ENCODE data around the gene USP20.

The USP20 gene

GRCh38 chr9:129894120-129894823, 59.0 kb downstream of the USP20 start:
- DNase-seq = no peak

DNA sequence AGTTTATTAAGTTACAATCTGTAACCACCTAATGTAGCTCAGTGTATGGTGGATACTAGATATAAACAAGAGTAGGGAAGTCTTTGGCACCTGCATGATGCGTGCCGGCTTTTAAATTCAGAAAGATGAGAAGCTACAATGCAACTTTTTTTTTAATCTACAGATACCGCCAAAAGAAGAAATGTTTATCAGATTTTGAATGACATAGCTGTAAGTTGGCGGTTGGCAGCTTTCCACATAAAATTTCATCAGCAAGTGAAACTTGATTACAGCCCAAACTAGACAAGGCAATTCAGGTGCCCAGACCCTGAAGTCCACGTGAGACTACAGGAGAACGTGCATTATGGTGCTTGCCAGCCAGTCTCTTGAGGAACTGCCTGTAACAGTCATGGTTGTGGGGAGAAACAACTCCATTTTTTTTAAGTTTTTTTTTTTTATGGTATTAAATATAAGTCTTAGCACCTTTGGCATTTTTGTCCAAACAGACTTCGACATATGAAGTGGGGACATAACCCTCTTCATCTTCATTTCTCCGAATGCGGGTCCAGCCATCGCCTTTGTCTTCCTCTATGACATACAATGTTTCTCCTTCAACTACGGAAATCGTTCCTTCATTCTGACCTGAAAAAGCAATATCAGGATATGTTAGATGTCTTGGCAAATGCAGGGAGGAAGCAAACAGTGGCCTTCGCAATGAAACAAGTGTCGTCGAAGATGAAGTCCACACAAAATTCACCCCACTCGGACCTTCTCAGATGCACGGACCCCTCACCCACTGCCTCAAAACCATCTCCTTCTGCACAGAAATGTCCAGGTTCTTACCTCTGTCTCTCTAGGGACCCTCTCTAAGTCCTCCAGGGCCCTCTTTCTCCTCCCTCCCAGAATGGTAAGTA, 60.4 kb downstream of the USP20 start:
- DNase-seq = peak; percentile 42

GRCh38 chr9:129897263-129897662, 62.0 kb downstream of the USP20 start:
- no peak for DNase-seq

- DNase-seq = no peak
These were observed 62.9 kb downstream of the USP20 start for GRCh38 chr9:129898185-129898584.

GRCh38 chr9:129899620-129900019, 64.4 kb downstream of the USP20 start:
- no peak for DNase-seq

GRCh38 chr9:129900263-129901027, 65.2 kb downstream of the USP20 start:
- DNase-seq = no peak

GRCh38 chr9:129901993-129902739, 66.9 kb downstream of the USP20 start:
- no peak for DNase-seq

DNA sequence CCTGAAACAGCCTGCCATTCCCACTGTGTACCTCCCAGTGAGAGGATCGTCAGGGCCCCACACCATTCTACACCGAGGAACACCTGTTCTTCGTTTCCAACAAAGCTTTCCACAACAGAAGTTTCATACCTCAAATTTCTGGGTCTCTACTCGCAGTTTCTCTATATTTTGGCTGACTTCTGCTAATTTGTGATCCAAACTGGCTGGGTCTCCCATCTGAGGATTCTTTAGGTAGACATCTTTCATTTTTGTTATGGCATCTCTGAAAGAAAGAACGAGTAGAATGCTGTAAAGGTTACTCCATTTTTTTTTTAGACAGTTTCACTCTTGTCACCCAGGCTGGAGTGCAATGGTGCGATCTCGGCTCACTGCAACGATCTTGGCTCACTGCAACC, 67.5 kb downstream of the USP20 start:
- DNase-seq = no peak

DNA sequence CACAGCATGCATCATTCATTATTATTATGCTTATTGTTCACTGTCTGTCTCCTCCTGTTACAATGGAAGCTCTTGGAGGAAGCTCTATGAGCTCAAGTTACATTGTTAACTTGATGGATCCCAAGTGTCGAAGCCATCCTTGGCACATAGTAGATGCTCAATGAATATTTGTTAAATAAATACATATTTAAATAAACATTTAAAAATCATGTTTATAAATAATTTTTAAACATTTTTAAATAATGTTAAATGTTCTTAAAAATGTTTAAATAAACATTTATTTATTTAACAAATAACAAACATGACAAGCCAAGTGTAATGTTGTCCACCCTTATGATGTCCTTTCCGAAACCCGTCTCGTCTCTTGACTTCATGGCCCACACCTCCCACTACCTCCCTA, 69.5 kb downstream of the USP20 start:
- DNase-seq = no peak

- no peak for DNase-seq
These were observed 71.0 kb downstream of the USP20 start for GRCh38 chr9:129906298-129906697.

- DNase-seq = no peak
These were observed 71.9 kb downstream of the USP20 start for GRCh38 chr9:129907201-129907600.

GRCh38 chr9:129908906-129909305, 73.6 kb downstream of the USP20 start:
- no peak for DNase-seq

GRCh38 chr9:129909851-129910250, 74.6 kb downstream of the USP20 start:
- DNase-seq = no peak

DNA sequence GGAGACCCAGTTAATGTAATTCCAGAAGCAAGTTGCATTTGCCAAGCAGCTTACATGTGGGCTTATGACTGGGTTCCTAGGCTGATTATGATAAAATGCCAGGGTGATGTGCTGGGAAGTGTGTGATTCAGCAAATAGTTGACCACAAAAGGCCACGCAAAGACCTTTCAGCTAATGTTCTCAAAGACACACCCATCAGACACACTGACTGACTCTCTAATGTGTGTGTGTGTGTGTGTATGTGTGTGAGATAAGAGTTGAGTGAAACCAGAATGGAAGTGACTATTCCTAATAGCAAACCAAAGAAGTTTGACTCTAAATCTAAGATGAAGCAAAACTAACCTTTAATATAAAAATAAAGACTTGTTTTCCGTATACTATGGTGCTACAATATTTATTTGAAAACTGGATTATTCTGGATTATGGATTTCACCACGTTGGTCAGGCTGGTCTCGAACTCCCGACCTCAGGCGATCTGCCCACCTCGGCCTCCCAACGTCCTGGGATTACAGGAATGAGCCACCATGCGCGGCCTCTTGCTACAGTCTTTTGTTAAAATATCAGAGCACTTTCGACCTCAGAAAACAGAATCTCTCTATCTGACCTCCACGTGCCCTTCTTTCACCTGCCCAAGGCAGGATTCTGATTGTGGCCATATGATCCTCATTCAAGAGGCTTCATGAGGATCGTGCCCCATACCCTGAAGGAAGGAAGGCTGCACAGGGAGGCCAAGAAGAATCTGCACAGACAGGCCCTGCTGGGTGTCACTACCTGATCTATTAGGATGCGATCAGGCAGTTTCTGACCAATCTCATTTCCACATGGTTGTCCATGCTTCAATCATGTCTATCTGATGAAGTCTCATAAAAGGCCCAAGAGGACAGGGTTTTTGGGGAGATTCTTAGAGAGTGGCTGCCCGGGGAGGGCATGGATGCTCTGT, 75.6 kb downstream of the USP20 start:
- DNase-seq = no peak

DNA sequence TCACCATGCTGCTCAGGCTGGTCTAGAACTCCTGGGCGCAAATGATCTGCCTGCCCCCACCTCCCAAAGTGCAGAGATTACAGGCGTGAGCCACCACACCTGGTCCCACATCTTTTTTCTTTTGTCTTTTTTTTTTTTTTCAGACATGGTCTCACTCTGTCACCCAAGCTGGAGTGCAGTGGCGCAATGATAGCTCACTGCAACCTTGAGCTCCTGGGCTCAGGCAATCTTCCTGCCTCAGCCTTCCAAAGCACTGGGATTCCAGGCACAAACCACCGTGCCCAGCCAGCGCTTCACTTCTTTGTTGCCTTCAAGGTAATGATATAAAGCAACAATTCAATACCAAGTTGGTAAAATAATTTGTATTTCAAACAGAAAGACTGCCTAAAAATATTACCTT, 78.8 kb downstream of the USP20 start:
- DNase-seq = no peak

DNA sequence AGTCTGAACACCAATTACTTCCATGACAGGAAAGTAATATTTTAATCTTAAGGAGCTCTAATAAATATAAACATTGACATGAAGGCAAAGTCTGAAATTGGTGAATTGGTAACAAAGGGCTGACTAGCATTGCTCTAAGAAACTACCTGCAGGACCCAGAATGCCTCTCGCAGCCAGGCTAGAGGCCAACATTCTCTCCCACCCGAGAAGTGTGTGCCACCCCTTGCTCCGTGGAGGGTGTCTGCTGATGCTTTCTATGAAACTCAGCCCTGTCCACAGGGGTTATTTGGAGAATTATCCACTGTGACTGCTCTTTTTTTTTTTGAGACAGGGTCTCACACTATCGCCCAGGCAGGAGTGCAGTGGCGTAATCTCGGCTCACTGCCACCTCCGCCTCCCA, 81.4 kb downstream of the USP20 start:
- no peak for DNase-seq

DNA sequence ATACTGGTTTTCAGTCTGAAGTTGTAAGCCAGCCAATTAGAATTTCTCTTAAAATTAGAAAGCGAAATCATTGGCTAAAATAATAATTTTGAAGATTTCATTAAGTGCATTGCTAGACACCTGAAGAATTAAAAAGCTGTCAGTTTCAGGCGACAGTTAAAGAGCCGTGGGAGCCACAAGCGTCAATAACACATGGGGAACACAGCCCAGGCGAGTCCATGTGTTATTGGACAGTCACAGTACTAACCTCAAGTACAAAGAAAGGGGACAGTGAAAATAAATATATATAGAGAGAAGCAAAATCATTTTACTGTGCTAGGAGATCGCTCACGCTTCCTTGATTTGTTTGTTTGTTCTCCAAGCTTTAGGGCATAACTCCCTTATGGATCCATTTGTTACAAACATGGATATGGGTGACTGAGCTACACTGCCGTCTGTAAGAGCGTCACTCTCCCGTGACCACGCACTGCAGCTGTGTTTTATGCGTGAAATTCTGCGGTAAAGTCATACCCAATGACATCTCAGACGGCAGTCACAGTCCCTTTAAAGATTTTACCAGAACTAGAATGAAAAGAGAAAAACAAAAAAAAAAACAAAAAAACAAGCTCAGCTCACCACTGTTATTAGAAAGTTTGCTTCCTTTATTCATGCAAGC, 83.2 kb downstream of the USP20 start:
- no peak for DNase-seq

DNA sequence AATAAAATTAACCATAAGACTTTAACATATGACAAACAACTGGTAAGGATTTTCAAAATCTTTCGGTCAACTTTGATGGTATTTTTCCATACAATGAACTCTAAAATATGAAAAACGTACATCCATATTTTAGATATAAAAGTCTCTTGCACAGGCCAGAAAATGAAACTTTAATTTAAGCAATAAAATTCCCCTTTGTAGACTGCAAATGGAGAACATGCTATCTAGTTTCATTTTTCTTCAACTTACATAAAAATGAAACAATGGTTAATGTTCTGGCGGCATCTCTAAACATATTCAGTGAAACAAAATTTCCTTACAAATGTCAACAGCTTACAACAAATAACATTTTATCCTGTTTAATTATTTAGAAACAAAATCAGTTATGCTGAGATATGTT, 84.0 kb downstream of the USP20 start:
- no peak for DNase-seq

GRCh38 chr9:129919841-129920240, 84.6 kb downstream of the USP20 start:
- no peak for DNase-seq

DNA sequence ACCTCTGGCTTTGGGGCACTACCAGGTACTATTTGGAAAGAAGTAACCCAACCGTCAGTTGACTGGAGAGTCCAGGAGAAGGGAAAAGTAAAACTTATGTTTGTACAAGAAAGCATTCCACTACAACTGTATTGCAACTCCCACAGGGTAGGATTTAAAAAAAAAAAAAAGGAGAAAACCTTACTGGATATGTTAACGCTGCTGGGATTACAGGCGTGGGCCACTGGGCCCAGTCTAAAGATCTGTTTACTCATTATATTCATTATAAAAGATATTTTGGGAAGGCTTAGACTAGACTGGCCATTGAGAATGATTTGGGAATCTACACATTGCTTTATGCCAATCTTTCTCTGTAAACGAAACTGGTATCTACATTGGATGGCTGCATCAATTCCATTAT, 86.6 kb downstream of the USP20 start:
- DNase-seq = no peak

- no peak for DNase-seq
These were observed 88.3 kb downstream of the USP20 start for GRCh38 chr9:129923589-129923988.
